ENCODE results near the gene CCDC154.

Gene CCDC154

GRCh38 chr16:1414532-1415260 is 29.7 kb downstream of the CCDC154 start, which contains the start of gene UNKL:
TSS of gene UNKL (minus strand) at chr16:1414704. CDS start at chr16:1414691, 13 bp downstream.
- DNase-seq, result no peak

- no peak for DNase-seq
These were observed 30.4 kb downstream of the CCDC154 start for GRCh38 chr16:1413684-1414531.

GRCh38 chr16:1412847-1413246 is 31.5 kb downstream of the CCDC154 start:
- DNase-seq, result no peak

GRCh38 chr16:1408171-1408837 is 36.1 kb downstream of the CCDC154 start:
- DNase-seq, result peak in 1 of 2 experiments; percentile 35

- DNase-seq, result no peak
These were observed 36.6 kb downstream of the CCDC154 start for GRCh38 chr16:1407753-1408152.

- no peak for DNase-seq
These were observed 40.6 kb downstream of the CCDC154 start for GRCh38 chr16:1403733-1404132.

- no peak for DNase-seq
These were observed 41.3 kb downstream of the CCDC154 start for GRCh38 chr16:1403036-1403435.

GRCh38 chr16:1401758-1402154 is 42.6 kb downstream of the CCDC154 start:
- DNase-seq, result no peak

- DNase-seq, result no peak
These were observed 43.1 kb downstream of the CCDC154 start for GRCh38 chr16:1401061-1401757.

- DNase-seq, result no peak
These were observed 45.4 kb downstream of the CCDC154 start for GRCh38 chr16:1398826-1399581.

- no peak for DNase-seq
These were observed 46.0 kb downstream of the CCDC154 start for GRCh38 chr16:1398351-1398750.

GRCh38 chr16:1397779-1398178 is 46.6 kb downstream of the CCDC154 start:
- no peak for DNase-seq

- DNase-seq, result no peak
These were observed 48.8 kb downstream of the CCDC154 start for GRCh38 chr16:1395444-1396031.

- DNase-seq, result no peak
These were observed 49.9 kb downstream of the CCDC154 start for GRCh38 chr16:1394367-1394951.

GRCh38 chr16:1393613-1394176 is 50.7 kb downstream of the CCDC154 start:
- DNase-seq, result no peak

- DNase-seq, result no peak
These were observed 51.5 kb downstream of the CCDC154 start for GRCh38 chr16:1392826-1393225.

- DNase-seq, result no peak
These were observed 54.0 kb downstream of the CCDC154 start for GRCh38 chr16:1390239-1390779.

- DNase-seq, result no peak
These were observed 54.6 kb downstream of the CCDC154 start for GRCh38 chr16:1389762-1390161.

- DNase-seq, result no peak
These were observed 57.0 kb downstream of the CCDC154 start for GRCh38 chr16:1387331-1387730.

GRCh38 chr16:1385232-1385631 is 59.1 kb downstream of the CCDC154 start:
- no peak for DNase-seq

All from cerebellar nuclear complex (tissue), 1 donor.